ENCODE data around the gene PSMB10. TPM values are rescaled to one million over a fixed set of nuclear protein-coding genes. Genes with fewer than 3 reads are reported as not detected.

The PSMB10 gene
- total and polyA plus RNA-seq, 2 of the 4 experiments (the other 2 are of a cell fraction): 28.7 to 36.7 TPM

GRCh38 chr16:67933805-67934204 is 2.8 kb downstream of the PSMB10 start (continued):
- no peak for TF ChIP-seq NFE2L2 (IDR thresholded peaks at IDR 0.05; ENCODE audit: low read depth, low read length)
- TF ChIP-seq FOS (IDR thresholded peaks at IDR 0.05; ENCODE audit: low read depth, low read length): no peak
- no peak for TF ChIP-seq USF2 (IDR thresholded peaks at IDR 0.05; ENCODE audit: low read depth, low read length)

GRCh38 chr16:67932462-67932840 is 4.2 kb downstream of the PSMB10 start:
- intact Hi-C loops (cut with micrococcal nuclease): no loop called here
- Histone ChIP-seq H3K36me3 (ENCODE audit: control insufficient read depth, insufficient read depth, low read length) (peaks cover 21% of the 10 kb centered on the region), H2BK20ac (ENCODE audit: low read depth, low read length) (no peak overlapping the region), H4K91ac (ENCODE audit: insufficient read depth, low read depth, low read length) (no peak overlapping the region), H4K20me1 (ENCODE audit: insufficient read depth, low read length) (peaks cover 8% of the 10 kb centered on the region; the same call in 1 of the 2 replicates), H3K79me1 (ENCODE audit: low read depth in 1 of 2, low read length in 2 of 2) (peaks cover 9 to 32% of the 10 kb centered on the region in 2 experiments; a peak in 3 of 4 replicates), H3K9me1 (ENCODE audit: insufficient read depth, low read length) (peaks cover 12% of the 10 kb centered on the region), H3K14ac (replicated peaks; ENCODE audit: low read depth, low read length) (no peak overlapping the region), H3K27me3 (ENCODE audit: control insufficient read depth, insufficient read depth, low read length) (no peaks in the 10 kb centered on the region), H3K4me3 (ENCODE audit: insufficient read depth, low read depth, low read length) (no peak overlapping the region), H3K4me1 (ENCODE audit: control insufficient read depth, insufficient read depth, low read length) (peaks cover 11% of the 10 kb centered on the region), H2BK120ac (ENCODE audit: low read depth, low read length) (no peak overlapping the region), H4K8ac (ENCODE audit: low read depth in 2 of 2, low read length in 2 of 2) (no peak overlapping the region), H3K56ac (ENCODE audit: extremely low read depth, insufficient read depth, low read length) (no peak overlapping the region), H2BK5ac (ENCODE audit: low read depth, low read length, poor library complexity, severe bottlenecking) (no peak overlapping the region), H3K9me3 (ENCODE audit: control insufficient read depth, insufficient read depth, low read length) (no peaks in the 10 kb centered on the region), H3K4me2 (ENCODE audit: low read depth, low read length) (no peak overlapping the region), H2BK15ac (ENCODE audit: low read depth, low read length) (no peak overlapping the region), H3K23ac (ENCODE audit: low read depth, low read length) (no peak overlapping the region), H3K9ac (ENCODE audit: low read depth, low read length) (no peak overlapping the region), H3K18ac (ENCODE audit: low read depth, low read length) (no peak overlapping the region), H2AK5ac (ENCODE audit: low read depth, low read length) (no peak overlapping the region), H3K27ac (ENCODE audit: insufficient read depth, low read length) (no peak overlapping the region), H3K4ac (ENCODE audit: low read depth, low read length) (no peak overlapping the region), H2AK9ac (replicated peaks; ENCODE audit: low read depth, low read length, poor library complexity) (no peak overlapping the region), H2AFZ (replicated peaks; ENCODE audit: low read length, poor library complexity) (no peak overlapping the region), H4K5ac (ENCODE audit: low read depth, low read length) (no peak overlapping the region)
- BruUV-seq (replicated peaks): no TSS peak
- ChIA-PET CTCF (no interaction called here), POLR2A (ENCODE audit: unreplicated experiment) (no interaction called here)
- no peak for ATAC-seq (ENCODE audit: low read depth)
- WGBS, 2 experiments (ENCODE audit: extremely low coverage in 2 of 2, insufficient read length in 1 of 2): no CpG with 5 or more reads among the region's 4 CpGs
- dilution Hi-C loops (cut with HindIII; ENCODE audit: low sequenced_read_pairs, unreplicated experiment): no loop called here
- no peak for DNase-seq
- TF ChIP-seq MXI1 (IDR thresholded peaks at IDR 0.05; ENCODE audit: borderline replicate concordance, low read depth, low read length) (no peak), CTCF (conservative IDR thresholded peaks at IDR 0.05; ENCODE audit: low read depth, low read length) (no peak), RCOR1 (IDR thresholded peaks at IDR 0.05; ENCODE audit: insufficient replicate concordance, low read length) (no peak), RAD21 (IDR thresholded peaks at IDR 0.05; ENCODE audit: low read length) (no peak), ELK1 (IDR thresholded peaks at IDR 0.05; ENCODE audit: borderline replicate concordance, low read depth, low read length) (no peak), FOS (IDR thresholded peaks at IDR 0.05; ENCODE audit: low read depth, low read length) (no peak), POLR2A (IDR thresholded peaks at IDR 0.05; ENCODE audit: low read depth, low read length) (no peak), NFE2L2 (IDR thresholded peaks at IDR 0.05; ENCODE audit: low read depth, low read length) (no peak), CHD1 (IDR thresholded peaks at IDR 0.05; ENCODE audit: low read depth, low read length) (no peak), MAFK (IDR thresholded peaks at IDR 0.05; ENCODE audit: low read depth, low read length) (no peak), BHLHE40 (IDR thresholded peaks at IDR 0.05; ENCODE audit: low read depth, low read length) (no peak)
- in situ Hi-C loops (cut with MboI; ENCODE audit: low sequenced_read_pairs): loop anchor here (25.0 kb wide), 1 partner anchor 395 kb away; the partner anchor contains the start of gene RIPOR1

Measured in IMR-90 (cell line).